Esophagus muscularis mucosa (tissue), 3 donors: ENCODE results near the gene EIF4G1.

Source experiments
- POLR2A ChIP-seq: fragments of 450-650 bp; IDR thresholded peaks from one replicate; pipeline ENCODE4 v1.6.1; 2017; ENCODE audit warnings: antibody characterized with exemption, moderate library complexity, mild to moderate bottlenecking, low read depth
- TF ChIP-seq, protein P1 (sequence below), 3 experiments: fragments of 200-600 bp in 2 of 3; fragments of 450-650 bp in 1 of 3; sonication (generic) in 2 of 3; IDR thresholded peaks; one replicate each; pipeline ENCODE4 v1.5.1; 2017 to 2019; ENCODE audit warnings: antibody characterized with exemption in 3 of 3, mild to moderate bottlenecking in 2 of 3, moderate library complexity in 1 of 3

DNA sequence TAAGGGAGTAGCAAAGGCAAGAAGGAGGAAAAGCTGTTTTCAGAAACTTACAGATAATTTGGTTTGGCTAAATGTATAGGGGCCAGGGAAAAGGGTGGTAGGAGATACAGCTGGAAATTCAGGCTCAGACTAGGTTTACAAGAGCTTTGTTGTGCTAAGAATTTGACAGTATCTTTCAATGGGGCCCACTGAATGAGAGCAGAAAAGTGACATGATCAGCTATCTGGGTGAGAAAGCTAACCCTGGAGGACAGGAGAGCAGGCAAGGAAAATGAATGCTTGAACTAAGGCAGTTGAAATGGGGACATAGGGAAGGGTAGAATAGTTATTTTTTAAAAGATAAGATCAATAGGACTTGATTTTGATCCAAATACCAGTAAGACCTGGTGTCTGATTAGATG, 2.8 kb upstream of the EIF4G1 start:
- TF ChIP-seq POLR2A = no peak
- TF ChIP-seq, protein P1, sequence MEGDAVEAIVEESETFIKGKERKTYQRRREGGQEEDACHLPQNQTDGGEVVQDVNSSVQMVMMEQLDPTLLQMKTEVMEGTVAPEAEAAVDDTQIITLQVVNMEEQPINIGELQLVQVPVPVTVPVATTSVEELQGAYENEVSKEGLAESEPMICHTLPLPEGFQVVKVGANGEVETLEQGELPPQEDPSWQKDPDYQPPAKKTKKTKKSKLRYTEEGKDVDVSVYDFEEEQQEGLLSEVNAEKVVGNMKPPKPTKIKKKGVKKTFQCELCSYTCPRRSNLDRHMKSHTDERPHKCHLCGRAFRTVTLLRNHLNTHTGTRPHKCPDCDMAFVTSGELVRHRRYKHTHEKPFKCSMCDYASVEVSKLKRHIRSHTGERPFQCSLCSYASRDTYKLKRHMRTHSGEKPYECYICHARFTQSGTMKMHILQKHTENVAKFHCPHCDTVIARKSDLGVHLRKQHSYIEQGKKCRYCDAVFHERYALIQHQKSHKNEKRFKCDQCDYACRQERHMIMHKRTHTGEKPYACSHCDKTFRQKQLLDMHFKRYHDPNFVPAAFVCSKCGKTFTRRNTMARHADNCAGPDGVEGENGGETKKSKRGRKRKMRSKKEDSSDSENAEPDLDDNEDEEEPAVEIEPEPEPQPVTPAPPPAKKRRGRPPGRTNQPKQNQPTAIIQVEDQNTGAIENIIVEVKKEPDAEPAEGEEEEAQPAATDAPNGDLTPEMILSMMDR (IDR thresholded peaks at IDR 0.05) = no peak
